ENCODE results near the gene ATRAID. TPM values are rescaled to one million over a fixed set of nuclear protein-coding genes. Genes with fewer than 3 reads are reported as not detected.

Gene ATRAID
- total RNA-seq, 1 experiment from 2014 or later = 104 TPM

GRCh38 chr2:27204566-27204965 lies 7.3 kb upstream of the ATRAID start:
- Mint-ChIP-seq H3K27me3 (ENCODE audit: unreplicated experiment) (no peaks in the 10 kb centered on the region), H3K36me3 (ENCODE audit: insufficient read depth, unreplicated experiment) (peaks cover 12% of the 10 kb centered on the region)

DNA sequence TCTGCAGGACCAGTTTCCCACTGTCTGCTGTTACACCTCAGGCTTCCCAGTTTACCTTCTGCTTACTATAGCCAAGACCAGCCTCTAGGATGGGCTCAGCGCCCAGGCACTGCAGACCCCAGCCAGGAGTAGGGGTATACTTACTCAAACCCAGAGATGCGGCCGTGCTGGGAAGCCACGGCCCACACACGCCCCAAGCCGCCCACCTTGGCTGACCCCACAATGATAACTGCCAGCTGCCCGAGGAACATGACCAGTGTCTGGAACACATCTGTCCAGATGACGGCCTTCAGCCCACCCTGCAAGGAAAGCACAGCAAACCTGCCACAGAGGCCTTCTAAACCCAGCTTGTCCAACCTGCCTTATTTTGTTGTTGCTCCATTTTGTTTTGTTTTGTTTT lies 6.6 kb upstream of the ATRAID start:
- Mint-ChIP-seq H3K36me3 (ENCODE audit: insufficient read depth, unreplicated experiment) (peaks cover 12% of the 10 kb centered on the region), H3K27ac (ENCODE audit: unreplicated experiment) (no peak overlapping the region), H3K9me3 (ENCODE audit: low read depth, unreplicated experiment) (no peaks in the 10 kb centered on the region), H3K4me3 (ENCODE audit: low read depth, unreplicated experiment) (no peak overlapping the region), H3K27me3 (ENCODE audit: unreplicated experiment) (no peaks in the 10 kb centered on the region), H3K4me1 (ENCODE audit: low read depth, unreplicated experiment) (no peaks in the 10 kb centered on the region)
- intact Hi-C loops (cut with micrococcal nuclease; ENCODE audit: unreplicated experiment) = no loop called here
- no peak for TF ChIP-seq CTCF (IDR thresholded peaks at IDR 0.05; ENCODE audit: unreplicated experiment)
- no TSS peak for BruUV-seq (replicated peaks)
- no peak for DNase-seq
- CTCF ChIA-PET = no interaction called here

More at GRCh38 chr2:27204566-27204965, 7.3 kb upstream of the ATRAID start:
- TF ChIP-seq CTCF (IDR thresholded peaks at IDR 0.05; ENCODE audit: unreplicated experiment) = no peak
- DNase-seq = no peak
- CTCF ChIA-PET = interaction anchor here (0.6 kb wide), 1 partner anchor 67 kb away, joined by 3 read pairs; no protein-coding TSS in a partner anchor
- BruUV-seq (replicated peaks) = no TSS peak
- intact Hi-C loops (cut with micrococcal nuclease; ENCODE audit: unreplicated experiment) = no loop called here
- no peaks in the 10 kb centered on the region for H3K9me3 Mint-ChIP-seq (ENCODE audit: low read depth, unreplicated experiment)
- H3K4me3 Mint-ChIP-seq (ENCODE audit: low read depth, unreplicated experiment) = no peak overlapping the region
- no peak overlapping the region for H3K27ac Mint-ChIP-seq (ENCODE audit: unreplicated experiment)
- H3K4me1 Mint-ChIP-seq (ENCODE audit: low read depth, unreplicated experiment) = no peaks in the 10 kb centered on the region

DNA sequence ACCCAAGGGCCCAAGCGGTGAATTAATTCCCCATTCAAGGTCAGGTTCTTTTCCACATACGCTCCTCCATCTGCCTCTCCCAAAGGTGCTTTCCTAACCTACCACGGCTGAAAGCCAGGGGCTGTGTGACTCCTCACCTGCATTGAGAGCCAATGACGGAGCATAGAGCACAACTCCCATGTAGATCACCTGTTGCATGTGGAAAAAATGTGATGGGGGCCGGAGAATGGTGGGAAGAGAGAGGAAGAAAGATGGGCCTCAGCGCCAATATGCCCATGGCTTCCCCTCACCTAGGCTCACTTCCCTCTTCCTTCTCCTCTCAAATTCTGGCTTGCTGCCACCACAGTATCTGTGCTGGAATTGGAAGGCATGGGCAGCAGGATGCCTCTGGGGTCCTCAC lies 5.5 kb upstream of the ATRAID start:
- H3K27me3 Mint-ChIP-seq (ENCODE audit: unreplicated experiment) = no peaks in the 10 kb centered on the region
- H3K9me3 Mint-ChIP-seq (ENCODE audit: low read depth, unreplicated experiment) = no peaks in the 10 kb centered on the region
- H3K4me1 Mint-ChIP-seq (ENCODE audit: low read depth, unreplicated experiment) = no peaks in the 10 kb centered on the region
- intact Hi-C loops (cut with micrococcal nuclease; ENCODE audit: unreplicated experiment) = no loop called here
- no peak overlapping the region for H3K4me3 Mint-ChIP-seq (ENCODE audit: low read depth, unreplicated experiment)
- H3K36me3 Mint-ChIP-seq (ENCODE audit: insufficient read depth, unreplicated experiment) = peaks cover 16% of the 10 kb centered on the region
- no peak overlapping the region for H3K27ac Mint-ChIP-seq (ENCODE audit: unreplicated experiment)
- CTCF ChIA-PET = no interaction called here
- no TSS peak for BruUV-seq (replicated peaks)
- DNase-seq = no peak
- TF ChIP-seq CTCF (IDR thresholded peaks at IDR 0.05; ENCODE audit: unreplicated experiment) = no peak

DNA sequence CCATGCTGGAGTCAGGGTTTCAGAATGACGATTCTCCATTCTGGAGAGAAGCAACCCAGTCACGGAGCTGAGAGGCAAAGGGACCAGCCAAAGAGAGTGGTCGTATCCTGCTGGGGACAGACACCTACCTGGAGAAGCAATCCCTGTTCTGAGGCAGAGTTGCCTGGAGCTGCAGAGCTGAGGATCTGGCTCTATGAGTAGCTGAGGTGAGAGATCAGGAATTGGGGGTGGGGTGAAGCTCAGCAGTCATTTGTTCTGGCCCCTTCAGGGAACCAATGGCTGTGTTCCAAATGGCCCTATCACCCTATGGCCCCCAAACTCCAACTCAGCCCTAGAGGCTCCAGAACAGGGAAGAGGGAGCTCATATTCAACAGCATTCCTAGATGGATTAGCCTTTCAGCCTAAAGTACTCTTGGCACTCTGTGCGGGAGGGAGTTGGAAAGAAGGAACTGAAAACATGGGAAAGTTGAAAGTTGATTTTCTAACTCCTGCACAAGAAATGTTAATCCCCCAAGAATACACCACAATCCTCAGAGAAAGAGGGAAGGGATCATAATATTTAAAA lies 3.3 kb upstream of the ATRAID start:
- Mint-ChIP-seq H3K27ac (ENCODE audit: unreplicated experiment) (no peak overlapping the region), H3K27me3 (ENCODE audit: unreplicated experiment) (no peaks in the 10 kb centered on the region), H3K4me3 (ENCODE audit: low read depth, unreplicated experiment) (no peak overlapping the region), H3K4me1 (ENCODE audit: low read depth, unreplicated experiment) (peaks cover 4% of the 10 kb centered on the region), H3K9me3 (ENCODE audit: low read depth, unreplicated experiment) (no peaks in the 10 kb centered on the region), H3K36me3 (ENCODE audit: insufficient read depth, unreplicated experiment) (peaks cover 39% of the 10 kb centered on the region)
- no peak for TF ChIP-seq CTCF (IDR thresholded peaks at IDR 0.05; ENCODE audit: unreplicated experiment)
- no TSS peak for BruUV-seq (replicated peaks)
- intact Hi-C loops (cut with micrococcal nuclease; ENCODE audit: unreplicated experiment) = no loop called here
- CTCF ChIA-PET = no interaction called here
- DNase-seq = no peak

Data from Calu3 (cell line).